VCaP (cell line): ENCODE data around the gene MACROH2A2.

Experiments used
- H3K27ac ChIP-seq: fragments of 450-650 bp; 2 replicates; pipeline ENCODE4 v1.5.1; 2017
- CTCF ChIP-seq: fragments of 450-650 bp; conservative IDR thresholded peaks from 2 replicates; pipeline ENCODE4 v1.5.1; 2017; ENCODE audit warnings: mild to moderate bottlenecking, moderate library complexity

The MACROH2A2 gene

GRCh38 chr10:70139997-70140250 is 87.3 kb downstream of the MACROH2A2 start:
- H3K27ac ChIP-seq, result no peak overlapping the region
- no peak for TF ChIP-seq CTCF

- no peak overlapping the region for H3K27ac ChIP-seq
- no peak for TF ChIP-seq CTCF
These were observed 87.7 kb downstream of the MACROH2A2 start for GRCh38 chr10:70140297-70140696.

- TF ChIP-seq CTCF, result no peak
- no peak overlapping the region for H3K27ac ChIP-seq
These were observed 89.9 kb downstream of the MACROH2A2 start for GRCh38 chr10:70142555-70142954.

- H3K27ac ChIP-seq, result peak overlapping the region; percentile 90; the same call in 1 of the 2 replicates
- TF ChIP-seq CTCF, result no peak
These were observed 91.9 kb downstream of the MACROH2A2 start for GRCh38 chr10:70144372-70145110.

GRCh38 chr10:70145166-70145665 is 92.6 kb downstream of the MACROH2A2 start:
- TF ChIP-seq CTCF, result no peak
- peak overlapping the region; percentile 90 for H3K27ac ChIP-seq

- TF ChIP-seq CTCF, result peak; percentile 75
- peak overlapping the region; percentile 90 for H3K27ac ChIP-seq
These were observed 93.2 kb downstream of the MACROH2A2 start for GRCh38 chr10:70145666-70146488.

GRCh38 chr10:70146489-70147258 is 94.0 kb downstream of the MACROH2A2 start, which contains the start of gene TYSND1:
TSS of gene TYSND1 (minus strand) at chr10:70146700. CDS start at chr10:70146586, 114 bp downstream.
- TF ChIP-seq CTCF, result peak; percentile 84
- peak within 1 kb of the TSS; percentile 90 for H3K27ac ChIP-seq
